NT2/D1 (cell line): ENCODE measurements around the gene ZFP62.

Experiments used
- SUZ12 ChIP-seq: IDR thresholded peaks from 2 replicates; pipeline ENCODE4 v1.6.1; 2011; ENCODE audit not compliant: insufficient read length, insufficient read depth; ENCODE audit errors: extremely low read depth
- YY1 ChIP-seq: IDR thresholded peaks from 2 replicates; pipeline ENCODE4 v1.6.1; 2011; ENCODE audit not compliant: insufficient read length, insufficient read depth
- ZNF274 ChIP-seq: IDR thresholded peaks from 2 replicates; pipeline ENCODE4 v1.6.1; 2011; ENCODE audit warnings: mild to moderate bottlenecking, low read depth, low read length

- TF ChIP-seq ZNF274 = no peak
- TF ChIP-seq YY1 = no peak
- TF ChIP-seq SUZ12 = no peak
These were observed 5.1 kb upstream of the ZFP62 start for GRCh38 chr5:180865981-180866695.
